Occipital lobe (tissue), 2 donors: ENCODE data around the gene PLA2G4E. TPM values are rescaled to one million over a fixed set of nuclear protein-coding genes. Genes with fewer than 3 reads are reported as not detected.

ENCODE experiments used
- DNase-seq: peaks from one replicate; lab custom pipeline; 2025; lab: John Stamatoyannopoulos, UW
- total RNA-seq: library from RNA; depleted of rRNA; stranded (reverse); fragments of >200 nt; gene quantifications from one replicate; pipeline ENCODE4 v1.2.3, GENCODE V29; 2014

The PLA2G4E gene
- total RNA-seq, 1 donor from 2014 or later, result not detected

- no peak for DNase-seq
Observed at GRCh38 chr15:41979493-41980266, 41.2 kb downstream of the PLA2G4E start.

DNA sequence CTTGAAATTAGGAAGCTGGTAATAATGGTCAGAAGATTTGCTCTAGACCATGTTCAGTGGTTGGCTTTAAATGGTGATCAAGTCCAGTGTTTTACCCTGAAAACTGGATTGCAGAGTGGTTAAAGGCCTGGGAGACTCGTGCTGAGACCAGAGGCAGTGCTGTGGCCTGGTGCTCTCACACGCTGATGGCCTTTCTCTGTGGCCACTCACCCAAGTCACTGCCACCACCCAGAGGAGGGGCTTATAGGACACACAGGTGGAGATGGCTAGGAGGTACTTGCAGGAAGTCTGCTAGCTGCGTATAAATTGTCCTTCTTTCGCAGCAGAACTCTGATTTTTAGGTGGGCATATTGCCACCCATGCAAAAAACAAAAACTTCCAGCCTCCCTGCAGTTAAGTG is 42.3 kb downstream of the PLA2G4E start:
- DNase-seq, result no peak

GRCh38 chr15:41977757-41978383 is 43.0 kb downstream of the PLA2G4E start:
- DNase-seq, result no peak

GRCh38 chr15:41975669-41976068 is 45.2 kb downstream of the PLA2G4E start:
- DNase-seq, result no peak

DNA sequence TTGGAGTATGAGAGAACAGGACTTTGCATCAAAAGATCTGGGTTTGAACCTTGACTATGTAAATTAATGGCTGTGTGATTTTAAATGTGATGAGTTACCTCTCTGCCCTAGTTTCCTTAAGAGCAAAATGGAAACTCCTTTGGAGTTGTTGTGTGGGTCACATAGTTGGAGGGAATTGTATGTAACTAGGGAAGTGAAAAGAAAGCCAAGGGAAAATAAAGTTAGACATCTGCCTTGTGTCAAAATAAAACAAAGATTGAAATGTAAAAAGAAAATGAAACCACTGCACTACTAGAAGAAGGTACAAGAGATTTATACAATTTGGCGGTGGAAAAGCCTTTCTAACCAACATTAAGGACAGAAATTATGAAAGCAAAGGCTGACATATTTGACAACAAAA is 46.8 kb downstream of the PLA2G4E start:
- no peak for DNase-seq

DNA sequence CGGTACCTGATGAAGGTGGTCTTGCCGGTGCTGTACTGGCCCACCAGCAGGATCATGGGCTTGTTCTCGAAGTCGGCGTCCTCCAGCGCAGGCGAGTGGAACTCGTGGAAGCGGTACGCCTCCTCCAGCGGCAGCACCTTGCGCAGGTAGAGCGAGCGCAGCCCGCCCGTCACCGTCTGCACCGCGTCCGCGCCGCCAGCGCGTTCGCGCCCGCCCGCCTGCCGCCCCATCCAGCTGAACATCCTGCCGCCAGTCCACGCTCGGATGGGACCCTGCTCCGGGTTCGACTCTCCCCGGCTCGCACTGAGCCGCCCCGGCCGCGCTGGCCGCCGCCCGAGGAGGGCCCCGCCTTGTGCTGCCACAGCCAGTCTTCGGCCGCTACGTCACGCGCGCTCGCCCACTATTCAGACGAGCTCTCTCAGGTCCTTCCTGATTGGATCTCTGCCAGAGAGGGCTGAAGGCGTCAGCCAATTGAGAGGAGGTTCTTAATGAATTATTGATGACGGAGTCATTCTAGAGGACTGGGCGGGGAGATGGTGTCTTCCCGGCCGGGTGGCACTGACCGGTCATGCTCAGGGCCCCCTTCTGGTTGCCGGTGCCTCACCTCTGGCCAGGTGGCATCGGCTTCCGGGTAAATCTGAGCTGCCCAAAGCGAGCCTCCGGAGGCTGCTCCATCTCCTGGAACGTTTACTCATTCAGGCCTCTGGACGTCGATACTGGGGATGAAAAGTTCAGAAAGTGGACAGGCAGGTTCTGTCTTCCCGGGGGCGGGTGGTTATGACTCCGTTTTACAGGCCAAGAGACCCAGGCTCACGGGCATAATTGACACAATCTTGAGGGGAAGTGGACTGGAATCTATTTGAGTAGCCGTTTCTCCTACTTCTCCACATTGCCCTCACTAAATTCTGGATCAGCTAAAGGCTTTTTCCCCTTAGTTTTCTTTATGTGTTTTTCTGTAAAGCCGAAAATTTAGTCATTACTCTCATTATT is 48.3 kb downstream of the PLA2G4E start, which contains the start of gene EHD4:
TSS of gene EHD4 (minus strand) at position 305 of the 990 bp plus-strand sequence. CDS start at position 242, 63 bp downstream.
- peak; percentile 94 for DNase-seq

GRCh38 chr15:41971895-41972252 is 49.0 kb downstream of the PLA2G4E start:
- no peak for DNase-seq

DNA sequence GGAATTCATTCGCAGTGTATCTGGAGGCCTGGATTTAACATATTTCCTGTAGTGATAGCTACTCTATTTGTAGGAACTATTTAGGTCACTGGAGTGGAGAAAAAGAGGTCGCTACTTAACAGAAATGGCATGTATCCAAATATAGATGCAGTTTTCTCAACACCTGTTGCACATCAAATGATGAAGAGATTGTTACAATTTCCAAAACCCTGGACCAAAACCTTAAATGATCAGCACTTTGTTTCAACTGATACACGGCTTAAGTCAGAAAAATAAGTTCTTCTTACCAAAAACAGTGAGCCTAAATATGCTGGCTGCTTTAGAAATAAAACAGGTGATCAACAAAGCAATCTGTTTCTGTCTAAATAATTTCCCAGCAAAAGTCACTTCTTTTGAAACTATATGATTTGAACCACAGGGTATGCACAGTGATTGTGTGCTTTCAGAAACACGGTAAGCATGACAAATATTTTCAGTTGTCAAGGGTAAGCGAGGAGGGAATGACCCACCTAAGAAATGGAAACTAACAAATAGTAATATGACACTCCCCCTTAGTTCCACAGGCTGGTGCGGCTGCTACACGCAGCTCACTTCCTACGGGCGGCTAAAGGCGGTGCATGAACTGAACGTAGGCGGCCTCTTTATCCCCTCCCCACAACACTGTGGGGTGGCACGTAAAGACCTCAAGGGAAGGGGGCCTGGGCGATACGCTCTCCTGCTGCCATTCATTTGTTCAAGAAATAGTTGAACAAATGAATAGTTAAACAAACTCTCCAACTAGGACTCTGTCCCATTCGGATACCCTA is 49.5 kb downstream of the PLA2G4E start:
- no peak for DNase-seq

DNA sequence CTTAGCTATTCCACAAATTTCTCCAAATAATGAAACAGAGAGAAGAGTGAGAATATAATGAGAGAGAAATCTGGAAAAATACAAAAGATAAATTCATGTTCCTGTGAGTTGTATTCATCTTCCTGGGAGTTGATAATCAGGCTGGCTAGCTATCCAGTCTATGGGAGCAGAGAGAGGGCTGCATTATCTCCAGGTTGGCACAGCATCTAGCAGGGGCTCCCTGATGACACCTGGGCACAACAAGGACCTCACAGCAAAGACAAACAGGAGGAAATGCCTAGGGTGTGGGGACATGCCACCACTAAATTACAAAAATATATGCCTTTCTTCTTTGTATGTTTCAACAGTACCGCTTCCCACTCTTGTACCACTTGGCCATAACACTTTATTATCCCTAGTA is 50.4 kb downstream of the PLA2G4E start:
- no peak for DNase-seq

DNA sequence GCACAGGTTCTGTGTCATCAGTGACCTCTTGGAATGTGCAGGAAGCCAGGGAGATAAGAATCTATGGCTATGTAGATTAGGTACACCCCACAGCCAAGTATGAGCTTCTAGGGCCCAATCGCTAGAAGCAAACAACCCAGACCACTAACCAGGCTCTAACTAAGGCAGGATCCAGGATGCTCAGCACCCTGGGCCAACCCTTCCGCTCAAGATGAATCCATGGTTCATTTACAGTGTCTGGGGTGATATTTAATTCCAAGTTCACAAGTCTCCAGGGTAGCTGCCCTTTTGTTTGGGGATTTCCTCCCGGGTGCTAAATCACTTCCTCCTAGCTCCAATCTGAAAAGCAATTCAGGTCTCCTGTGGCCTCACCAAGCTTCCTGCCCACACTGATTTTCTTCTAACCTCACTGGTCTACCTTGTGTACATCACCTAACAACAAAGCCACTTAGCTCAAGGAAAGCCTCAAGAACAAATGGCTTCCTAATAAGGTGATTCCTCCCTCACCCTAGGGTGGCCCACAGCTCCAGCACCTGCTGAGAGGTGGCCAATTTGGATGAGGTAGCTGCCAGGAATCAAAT is 50.9 kb downstream of the PLA2G4E start:
- no peak for DNase-seq

DNA sequence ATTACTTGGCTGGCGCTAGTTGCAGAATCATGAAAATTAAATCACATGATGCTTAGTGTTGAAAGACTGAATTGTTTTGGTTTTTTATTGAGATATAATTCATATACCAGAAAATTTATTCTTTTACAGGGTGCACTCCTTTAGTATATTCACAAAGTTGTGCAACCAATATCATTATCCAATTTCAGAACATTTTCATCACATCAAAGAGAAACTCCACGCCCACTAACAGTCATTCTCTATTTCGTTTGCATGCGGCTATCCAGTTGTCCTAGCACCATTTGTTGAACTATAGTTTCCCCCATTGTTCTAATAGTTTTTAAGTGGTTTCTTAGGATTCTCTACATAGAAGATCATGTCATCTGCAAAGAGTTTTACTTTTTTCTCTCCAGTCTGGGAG is 52.1 kb downstream of the PLA2G4E start:
- no peak for DNase-seq

DNA sequence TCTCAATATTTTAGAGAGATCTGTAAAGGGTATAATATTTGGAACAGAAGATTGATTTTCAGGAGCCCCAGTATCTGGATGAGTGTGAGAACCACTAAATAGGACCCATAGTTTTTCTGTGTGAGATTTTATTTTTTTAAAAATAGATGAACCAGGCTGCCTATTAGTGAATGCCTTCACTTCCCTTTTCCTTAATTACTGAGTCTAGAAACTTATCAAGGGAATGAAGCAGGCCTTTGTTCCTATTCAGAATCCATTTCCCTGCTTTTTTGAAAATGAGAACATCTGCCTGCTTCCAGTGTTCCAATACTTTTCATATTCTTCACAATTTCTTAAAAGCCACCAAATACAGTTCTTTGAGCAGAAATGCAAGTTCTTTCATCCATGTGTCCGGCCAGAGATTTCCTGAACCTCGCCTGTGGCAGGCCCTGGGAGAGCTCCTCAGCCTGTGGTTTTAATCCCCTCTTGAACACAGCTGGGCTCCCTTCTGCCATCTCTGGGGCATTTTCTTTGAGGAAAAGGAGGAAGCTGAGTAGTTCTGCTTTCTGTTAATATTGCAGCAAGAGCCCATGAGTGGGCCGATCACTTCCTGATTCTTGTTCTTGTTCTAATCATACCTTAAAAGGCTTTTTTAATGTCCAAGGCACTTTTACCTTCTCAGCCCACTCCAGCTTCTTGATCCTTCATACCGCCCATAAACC is 53.2 kb downstream of the PLA2G4E start:
- no peak for DNase-seq

DNA sequence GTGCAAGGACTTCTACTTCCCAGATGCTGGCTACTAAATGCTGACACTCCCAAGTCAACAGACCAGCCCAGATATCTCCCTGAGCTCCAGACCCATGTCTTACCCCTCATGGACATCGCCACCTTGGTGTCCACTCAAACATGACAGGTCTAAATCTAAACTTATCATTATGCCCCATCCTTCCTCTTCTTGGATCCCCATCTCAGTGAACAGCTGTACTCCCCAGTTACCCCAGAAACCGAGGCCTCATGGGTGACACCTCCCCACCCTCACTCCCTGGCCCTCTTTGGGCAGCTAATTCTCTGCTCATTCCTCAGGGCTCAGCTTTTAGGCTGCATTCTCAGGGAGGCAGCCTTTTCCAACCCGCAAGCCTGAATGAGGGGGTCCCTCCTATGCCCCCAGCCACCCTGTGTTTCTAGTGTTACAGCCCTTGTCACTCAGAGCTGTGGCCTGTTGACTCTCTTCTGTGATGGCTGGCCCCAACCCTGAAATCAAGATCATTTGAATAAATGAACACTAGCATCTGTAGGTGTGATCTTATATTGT is 53.8 kb downstream of the PLA2G4E start:
- no peak for DNase-seq

DNA sequence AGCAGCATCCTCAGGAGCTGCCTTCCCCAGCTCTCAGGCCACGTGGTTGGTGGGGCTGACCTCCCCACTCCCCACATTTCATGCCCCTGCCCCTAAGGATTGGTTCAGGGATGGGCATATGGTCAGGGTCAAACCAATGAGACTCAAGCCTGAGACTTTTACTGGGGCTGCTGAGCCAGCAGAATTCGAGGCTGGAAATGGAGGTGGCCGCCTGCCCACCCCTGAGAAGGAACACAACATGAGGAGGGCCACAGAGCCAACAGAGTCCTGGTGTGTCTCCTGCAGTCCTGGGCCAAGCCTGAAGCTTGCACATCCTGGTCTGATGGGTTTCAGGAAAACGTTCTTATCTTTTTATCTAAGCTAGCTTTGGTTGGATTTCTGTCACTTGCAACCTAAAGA is 54.4 kb downstream of the PLA2G4E start:
- DNase-seq, result no peak

DNA sequence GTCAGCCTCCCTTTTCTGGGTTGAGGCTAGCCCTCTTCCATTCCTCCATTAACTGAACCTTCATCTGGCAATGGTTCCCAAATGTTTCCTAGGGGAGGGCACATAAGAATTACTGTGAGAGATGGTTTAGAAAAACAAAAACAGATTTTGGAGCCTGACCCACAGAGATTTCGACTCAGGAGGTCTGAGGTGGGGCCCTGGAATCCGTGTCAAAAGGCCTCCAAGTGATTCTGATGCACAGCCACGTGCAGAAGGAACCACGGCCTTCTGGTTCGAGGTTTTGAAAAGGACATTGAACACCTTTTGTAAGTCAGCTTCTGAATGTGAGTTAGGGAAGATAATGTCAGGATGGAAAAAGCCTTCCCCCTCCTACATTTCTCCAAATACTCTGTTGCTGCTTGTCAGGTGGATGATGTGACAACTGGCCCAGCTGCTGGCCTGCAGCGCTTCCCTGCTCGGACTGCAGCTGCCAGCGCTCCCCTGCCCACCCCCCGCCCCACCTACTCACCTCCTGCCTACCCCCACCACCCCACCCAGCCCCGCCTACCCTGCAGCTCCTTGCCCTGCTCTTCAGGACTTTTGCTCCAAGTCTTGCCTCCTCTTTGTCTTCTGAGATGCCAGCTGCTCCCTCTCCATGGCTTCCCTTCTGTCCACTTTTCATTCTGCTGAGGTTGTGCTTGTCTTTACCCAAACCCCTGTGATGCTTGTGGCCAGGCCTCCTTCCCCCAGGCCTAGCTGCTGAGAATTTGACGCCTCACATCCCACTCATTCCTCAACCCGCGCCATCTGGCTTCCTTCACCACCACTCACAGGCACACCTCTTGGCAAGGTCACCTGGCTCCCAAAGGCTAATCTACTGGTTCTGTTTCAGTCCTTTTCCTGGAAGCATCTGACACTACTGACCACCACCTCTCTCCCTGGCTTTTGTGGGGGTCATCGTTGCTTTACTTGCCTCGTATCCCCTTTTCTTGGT is 55.1 kb downstream of the PLA2G4E start:
- no peak for DNase-seq

DNA sequence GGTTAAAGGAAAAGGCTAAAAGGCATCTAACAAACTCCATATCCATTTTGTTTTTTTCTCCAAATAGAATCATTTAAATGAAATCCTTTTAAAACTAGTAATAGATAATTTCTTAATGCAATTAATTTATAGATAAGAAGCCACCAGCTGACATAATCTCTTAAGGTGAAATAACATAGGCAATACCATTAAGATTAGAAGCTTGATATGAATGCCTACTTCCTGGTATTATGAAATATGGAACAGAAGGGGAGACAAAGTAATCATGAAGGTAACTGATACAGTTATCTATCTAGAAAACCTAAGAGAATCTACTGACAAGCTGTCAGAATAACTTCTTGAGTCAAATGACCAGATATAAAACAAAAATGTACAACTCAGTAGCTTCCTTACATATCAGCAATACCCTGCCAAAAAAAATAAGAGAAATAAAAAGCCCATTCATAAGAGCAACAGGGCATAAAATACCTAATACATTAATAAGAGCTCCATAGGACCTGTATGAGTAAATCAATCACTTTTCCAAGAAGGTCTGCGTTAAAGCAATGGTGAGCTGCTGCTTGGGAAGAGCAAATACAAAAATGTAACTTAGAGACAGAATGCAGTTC is 59.1 kb downstream of the PLA2G4E start:
- no peak for DNase-seq

GRCh38 chr15:41961001-41961518 is 59.8 kb downstream of the PLA2G4E start:
- no peak for DNase-seq

DNA sequence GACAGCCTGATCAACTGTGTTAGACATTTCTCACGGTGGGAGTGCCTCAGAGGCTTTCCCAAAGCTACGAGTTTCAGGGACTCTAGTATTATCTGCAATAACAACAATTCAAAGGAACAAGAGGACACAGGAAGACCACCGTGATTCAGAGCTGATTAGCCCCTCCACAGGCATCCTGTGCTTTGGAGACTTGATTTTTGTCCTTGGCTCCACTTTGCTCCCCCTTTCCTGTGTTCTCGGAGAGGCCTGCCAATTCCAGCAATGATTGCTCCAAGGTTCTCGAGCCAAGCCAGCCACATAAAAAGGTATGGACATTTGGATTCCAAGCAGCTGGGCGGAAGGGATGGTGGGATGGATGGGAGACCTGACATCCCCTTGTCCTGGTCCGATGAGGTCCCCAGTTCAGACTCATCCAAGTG is 62.8 kb downstream of the PLA2G4E start:
- no peak for DNase-seq
